K562 (cell line): ENCODE data around the gene CACNA2D2. TPM values are rescaled to one million over a fixed set of nuclear protein-coding genes. Genes with fewer than 3 reads are reported as not detected.

Experiments
- CBFB ChIP-seq: sonication (generic); formaldehyde crosslinking; IDR thresholded peaks from 2 replicates; pipeline ENCODE4 v1.4.0; 2020; ENCODE audit warnings: mild to moderate bottlenecking, missing genetic modification reagents
- ETV1 ChIP-seq: fragments of 450-650 bp; conservative IDR thresholded peaks from 2 replicates; pipeline ENCODE4 v1.6.1; 2016; ENCODE audit warnings: missing genetic modification characterization, control low read depth, low read depth, missing compliant biosample characterization
- HDGF ChIP-seq: fragments of 450-650 bp; IDR thresholded peaks from 2 replicates; pipeline ENCODE4 v1.6.1; 2016
- KLF6 ChIP-seq: fragments of 250-450 bp; sonication (Bioruptor Pico); IDR thresholded peaks from 2 replicates; pipeline ENCODE4 v1.4.0; 2020; ENCODE audit warnings: mild to moderate bottlenecking, moderate library complexity, borderline replicate concordance
- NCOA1 ChIP-seq: fragments of 450-650 bp; IDR thresholded peaks from 2 replicates; pipeline ENCODE4 v1.6.1; 2016; ENCODE audit warnings: low read depth
- NR3C1 ChIP-seq: sonication (generic); formaldehyde crosslinking; IDR thresholded peaks from 2 replicates; pipeline ENCODE4 v1.8.1; 2022; ENCODE audit warnings: missing genetic modification reagents
- POU5F1 ChIP-seq: fragments of 150-350 bp; IDR thresholded peaks from 2 replicates; pipeline ENCODE4 v1.6.1; 2014; ENCODE audit warnings: borderline replicate concordance, low read length, low read depth, mild to moderate bottlenecking; ENCODE audit not compliant: partially characterized antibody
- PRDM10 ChIP-seq: fragments of 450-650 bp; IDR thresholded peaks from 2 replicates; pipeline ENCODE4 v1.6.1; 2018; ENCODE audit not compliant: partially characterized antibody
- SMARCE1 ChIP-seq: fragments of 450-650 bp; IDR thresholded peaks from 2 replicates; pipeline ENCODE4 v1.7.1; 2016; ENCODE audit warnings: mild to moderate bottlenecking
- TEAD1 ChIP-seq, 2 experiments: fragments of 450-650 bp in 1 of 2; sonication (generic) in 1 of 2; formaldehyde crosslinking; IDR thresholded peaks; 2 replicates each; pipeline versions ENCODE4 v1.4.0 to v1.8.0; 2020 to 2022; ENCODE audit warnings: mild to moderate bottlenecking in 2 of 2, missing genetic modification reagents in 1 of 2
- TFAP4 ChIP-seq: sonication (generic); formaldehyde crosslinking; IDR thresholded peaks from 2 replicates; pipeline ENCODE4 v1.8.0; 2022; ENCODE audit warnings: missing genetic modification reagents, mild to moderate bottlenecking, moderate library complexity, borderline replicate concordance
- ZEB2 ChIP-seq: fragments of 450-650 bp; IDR thresholded peaks from 2 replicates; pipeline ENCODE4 v1.6.1; 2016
- ZNF133 ChIP-seq: fragments of 250-450 bp; sonication (Bioruptor Pico); IDR thresholded peaks from 2 replicates; pipeline ENCODE4 v1.4.0; 2020; ENCODE audit warnings: mild to moderate bottlenecking
- ZNF408 ChIP-seq: fragments of 250-450 bp; sonication (Bioruptor Pico); IDR thresholded peaks from 2 replicates; pipeline ENCODE4 v1.4.0; 2020; ENCODE audit warnings: low read depth, mild to moderate bottlenecking, moderate library complexity
- ZNF717 ChIP-seq: fragments of 250-450 bp; sonication (Bioruptor Pico); IDR thresholded peaks from 2 replicates; pipeline ENCODE4 v1.5.0; 2021
- polyA plus RNA-seq, 8 experiments: library from polyadenylated mRNA; depleted of rRNA in 4 of 8; stranded (reverse) in 5 of 8; unstranded in 3 of 8; fragments of >200 nt; fragmentation: Nextera tagmentation in 2 of 8; fragmentation: Illumina TruSeq in 1 of 8; extraction: Ambion mirVana in 2 of 8; extraction: Trizol in 1 of 8; gene quantifications; 2 replicates each; pipeline versions ENCODE4 v1.2.1 to v1.2.3, GENCODE V29; 2011 to 2014; ENCODE audit warnings: inconsistent platforms in 1 of 8, missing spikeins in 1 of 8
- total RNA-seq, 7 experiments: library from RNA; depleted of rRNA in 6 of 7; stranded (reverse); fragments of >200 nt in 6 of 7; fragmentation: Illumina TruSeq in 2 of 7; extraction: Trizol in 2 of 7; gene quantifications; 2 replicates each; pipeline versions ENCODE4 v1.2.1 to v1.2.3, GENCODE V29; 2011 to 2021; ENCODE audit warnings: low replicate concordance in 1 of 7
- TF ChIP-seq, protein P1 (sequence below): fragments of 450-650 bp; conservative IDR thresholded peaks from 2 replicates; pipeline ENCODE4 v1.6.1; 2016; ENCODE audit warnings: missing genetic modification characterization, low read depth, mild to moderate bottlenecking, control low read depth, missing compliant biosample characterization
- TF ChIP-seq, protein P2 (sequence below): fragments of 250-450 bp; sonication (Bioruptor Pico); IDR thresholded peaks from 2 replicates; pipeline ENCODE4 v1.4.0; 2020; ENCODE audit warnings: borderline replicate concordance
- TF ChIP-seq, protein P3 (sequence below): fragments of 200-800 bp; sonication (Bioruptor generic); IDR thresholded peaks from 2 replicates; pipeline ENCODE4 v1.6.1; 2017; ENCODE audit warnings: missing genetic modification characterization, missing compliant biosample characterization

CACNA2D2 gene
- total and polyA plus RNA-seq, 9 of the 15 experiments (the other 6 are each of a cell fraction or from before 2014, with no cell fraction given) = 0.11 to 0.58 (median 0.36) TPM; not detected in 2

GRCh38 chr3:50358911-50359759, 144.3 kb downstream of the CACNA2D2 start, which contains the start of gene TMEM115 (continued):
- TF ChIP-seq TEAD1 (CRISPR knock-in tag; IDR thresholded peaks at IDR 0.05) (peak in 1 of 2 experiments; percentile 72; a peak in 1 of 4 replicates), ETV1 (tag) (peak; percentile 28; the same call in 1 of the 2 replicates), ZEB2 (no peak), HDGF (no peak), PRDM10 (peak; percentile 51), TFAP4 (CRISPR knock-in tag) (peak; percentile 84), KLF6 (CRISPR knock-in tag) (0 out of 2 replicates have a peak, but pooled peaks have one; percentile 6), ZNF133 (CRISPR knock-in tag) (no peak), CBFB (CRISPR knock-in tag) (peak; percentile 60; the same call in 1 of the 2 replicates), SMARCE1 (no peak), ZNF408 (CRISPR knock-in tag) (no peak), POU5F1 (peak; percentile 72), ZNF717 (CRISPR knock-in tag) (no peak), NR3C1 (CRISPR knock-in tag) (0 out of 2 replicates have a peak, but pooled peaks have one; percentile 51), NCOA1 (no peak)
- TF ChIP-seq, protein P1, sequence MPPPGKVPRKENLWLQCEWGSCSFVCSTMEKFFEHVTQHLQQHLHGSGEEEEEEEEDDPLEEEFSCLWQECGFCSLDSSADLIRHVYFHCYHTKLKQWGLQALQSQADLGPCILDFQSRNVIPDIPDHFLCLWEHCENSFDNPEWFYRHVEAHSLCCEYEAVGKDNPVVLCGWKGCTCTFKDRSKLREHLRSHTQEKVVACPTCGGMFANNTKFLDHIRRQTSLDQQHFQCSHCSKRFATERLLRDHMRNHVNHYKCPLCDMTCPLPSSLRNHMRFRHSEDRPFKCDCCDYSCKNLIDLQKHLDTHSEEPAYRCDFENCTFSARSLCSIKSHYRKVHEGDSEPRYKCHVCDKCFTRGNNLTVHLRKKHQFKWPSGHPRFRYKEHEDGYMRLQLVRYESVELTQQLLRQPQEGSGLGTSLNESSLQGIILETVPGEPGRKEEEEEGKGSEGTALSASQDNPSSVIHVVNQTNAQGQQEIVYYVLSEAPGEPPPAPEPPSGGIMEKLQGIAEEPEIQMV (tag) = 0 out of 2 replicates have a peak, but pooled peaks have one; percentile 55
- TF ChIP-seq, protein P2, sequence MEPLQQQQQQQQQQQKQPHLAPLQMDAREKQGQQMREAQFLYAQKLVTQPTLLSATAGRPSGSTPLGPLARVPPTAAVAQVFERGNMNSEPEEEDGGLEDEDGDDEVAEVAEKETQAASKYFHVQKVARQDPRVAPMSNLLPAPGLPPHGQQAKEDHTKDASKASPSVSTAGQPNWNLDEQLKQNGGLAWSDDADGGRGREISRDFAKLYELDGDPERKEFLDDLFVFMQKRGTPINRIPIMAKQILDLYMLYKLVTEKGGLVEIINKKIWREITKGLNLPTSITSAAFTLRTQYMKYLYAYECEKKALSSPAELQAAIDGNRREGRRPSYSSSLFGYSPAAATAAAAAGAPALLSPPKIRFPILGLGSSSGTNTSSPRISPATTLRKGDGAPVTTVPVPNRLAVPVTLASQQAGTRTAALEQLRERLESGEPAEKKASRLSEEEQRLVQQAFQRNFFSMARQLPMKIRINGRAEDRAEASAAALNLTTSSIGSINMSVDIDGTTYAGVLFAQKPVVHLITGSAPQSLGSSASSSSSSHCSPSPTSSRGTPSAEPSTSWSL (CRISPR knock-in tag) = no peak
- TF ChIP-seq, protein P3, sequence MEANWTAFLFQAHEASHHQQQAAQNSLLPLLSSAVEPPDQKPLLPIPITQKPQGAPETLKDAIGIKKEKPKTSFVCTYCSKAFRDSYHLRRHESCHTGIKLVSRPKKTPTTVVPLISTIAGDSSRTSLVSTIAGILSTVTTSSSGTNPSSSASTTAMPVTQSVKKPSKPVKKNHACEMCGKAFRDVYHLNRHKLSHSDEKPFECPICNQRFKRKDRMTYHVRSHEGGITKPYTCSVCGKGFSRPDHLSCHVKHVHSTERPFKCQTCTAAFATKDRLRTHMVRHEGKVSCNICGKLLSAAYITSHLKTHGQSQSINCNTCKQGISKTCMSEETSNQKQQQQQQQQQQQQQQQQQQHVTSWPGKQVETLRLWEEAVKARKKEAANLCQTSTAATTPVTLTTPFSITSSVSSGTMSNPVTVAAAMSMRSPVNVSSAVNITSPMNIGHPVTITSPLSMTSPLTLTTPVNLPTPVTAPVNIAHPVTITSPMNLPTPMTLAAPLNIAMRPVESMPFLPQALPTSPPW = peak; percentile 61
